K562 (cell line): ENCODE results near the gene KRT1. TPM values are rescaled to one million over a fixed set of nuclear protein-coding genes. Genes with fewer than 3 reads are reported as not detected.

Experiments
- ATF2 ChIP-seq: sonication (generic); formaldehyde crosslinking; IDR thresholded peaks from 2 replicates; pipeline ENCODE4 v1.8.1; 2022; ENCODE audit warnings: missing genetic modification reagents
- HNRNPLL ChIP-seq: fragments of 200-400 bp; formaldehyde crosslinking; IDR thresholded peaks from 2 replicates; pipeline ENCODE4 v1.6.1; 2017; ENCODE audit warnings: low read length, low read depth, mild to moderate bottlenecking; ENCODE audit not compliant: poor library complexity, severe bottlenecking
- NFYB ChIP-seq: IDR thresholded peaks from 2 replicates; pipeline ENCODE4 v1.6.1; 2011; ENCODE audit warnings: mild to moderate bottlenecking, moderate library complexity; ENCODE audit not compliant: insufficient read length; ENCODE audit errors: extremely low read depth
- SMARCC2 ChIP-seq: fragments of 450-650 bp; IDR thresholded peaks from 2 replicates; pipeline ENCODE4 v1.6.1; 2017; ENCODE audit warnings: antibody characterized with exemption, moderate library complexity, mild to moderate bottlenecking, low read depth
- SNAPC5 ChIP-seq: fragments of 250-450 bp; sonication (Bioruptor Pico); IDR thresholded peaks from 2 replicates; pipeline ENCODE4 v1.8.0; 2021; ENCODE audit warnings: moderate library complexity, mild to moderate bottlenecking, inconsistent platforms
- SRSF1 ChIP-seq: fragments of 200-400 bp; formaldehyde crosslinking; IDR thresholded peaks from 2 replicates; pipeline ENCODE4 v1.6.1; 2017; ENCODE audit warnings: mild to moderate bottlenecking, low read depth, low read length, moderate library complexity
- SRSF3 ChIP-seq: fragments of 200-400 bp; formaldehyde crosslinking; IDR thresholded peaks from 2 replicates; pipeline ENCODE4 v1.6.1; 2016; ENCODE audit warnings: mild to moderate bottlenecking, low read length, moderate library complexity; ENCODE audit not compliant: insufficient read depth
- SRSF9 ChIP-seq: fragments of 200-400 bp; formaldehyde crosslinking; IDR thresholded peaks from 2 replicates; pipeline ENCODE4 v1.6.1; 2017; ENCODE audit warnings: low read depth, low read length, borderline replicate concordance
- TFE3 ChIP-seq: fragments of 450-650 bp; formaldehyde crosslinking; IDR thresholded peaks from 2 replicates; pipeline ENCODE4 v1.4.0; 2020; ENCODE audit warnings: mild to moderate bottlenecking, mixed read lengths
- USF1 ChIP-seq: sonication (generic); formaldehyde crosslinking; IDR thresholded peaks from 2 replicates; pipeline ENCODE4 v1.9.0; 2022; ENCODE audit warnings: mild to moderate bottlenecking, missing genetic modification reagents
- WHSC1 ChIP-seq: IDR thresholded peaks from one replicate; pipeline ENCODE4 v1.6.1; 2012; ENCODE audit warnings: low read length, control low read depth, inconsistent platforms
- ZNF217 ChIP-seq: sonication (generic); formaldehyde crosslinking; IDR thresholded peaks from 2 replicates; pipeline ENCODE4 v1.8.0; 2022; ENCODE audit warnings: mild to moderate bottlenecking, missing genetic modification reagents
- ZNF318 ChIP-seq, 2 experiments: fragments of 450-650 bp; IDR thresholded peaks; 2 replicates each; pipeline ENCODE4 v1.6.1; 2016; ENCODE audit warnings: mild to moderate bottlenecking in 2 of 2, borderline replicate concordance in 1 of 2, low read depth in 1 of 2, moderate library complexity in 1 of 2
- ZNF408 ChIP-seq: fragments of 250-450 bp; sonication (Bioruptor Pico); IDR thresholded peaks from 2 replicates; pipeline ENCODE4 v1.4.0; 2020; ENCODE audit warnings: low read depth, mild to moderate bottlenecking, moderate library complexity
- polyA plus RNA-seq, 8 experiments: library from polyadenylated mRNA; depleted of rRNA in 4 of 8; stranded (reverse) in 5 of 8; unstranded in 3 of 8; fragments of >200 nt; fragmentation: Nextera tagmentation in 2 of 8; fragmentation: Illumina TruSeq in 1 of 8; extraction: Ambion mirVana in 2 of 8; extraction: Trizol in 1 of 8; gene quantifications; 2 replicates each; pipeline versions ENCODE4 v1.2.1 to v1.2.3, GENCODE V29; 2011 to 2014; ENCODE audit warnings: inconsistent platforms in 1 of 8, missing spikeins in 1 of 8
- total RNA-seq, 7 experiments: library from RNA; depleted of rRNA in 6 of 7; stranded (reverse); fragments of >200 nt in 6 of 7; fragmentation: Illumina TruSeq in 2 of 7; extraction: Trizol in 2 of 7; gene quantifications; 2 replicates each; pipeline versions ENCODE4 v1.2.1 to v1.2.3, GENCODE V29; 2011 to 2021; ENCODE audit warnings: low replicate concordance in 1 of 7

Gene KRT1
- total and polyA plus RNA-seq, 9 of the 15 experiments (the other 6 are each of a cell fraction or from before 2014, with no cell fraction given) = 0.18 TPM; not detected in 8

GRCh38 chr12:52708010-52708409, 27.8 kb upstream of the KRT1 start (continued):
- TF ChIP-seq ZNF318 (IDR thresholded peaks at IDR 0.05; ENCODE audit: borderline replicate concordance in 1 of 2, low read depth in 1 of 2) = no peak
- TF ChIP-seq TFE3 (CRISPR knock-in tag) = no peak
- no peak for TF ChIP-seq WHSC1
- no peak for TF ChIP-seq SNAPC5
- no peak for TF ChIP-seq ZNF217
- TF ChIP-seq ZNF408 (CRISPR knock-in tag) = no peak
- TF ChIP-seq HNRNPLL = no peak
- TF ChIP-seq SMARCC2 = no peak
- no peak for TF ChIP-seq SRSF3
- no peak for TF ChIP-seq ATF2 (CRISPR knock-in tag)
- no peak for TF ChIP-seq SRSF1
- no peak for TF ChIP-seq NFYB
- no peak for TF ChIP-seq SRSF9
- TF ChIP-seq USF1 = no peak
